Transverse colon (tissue), 4 donors: Measurements from ENCODE around the gene LSM11. TPM values are rescaled to one million over a fixed set of nuclear protein-coding genes. Genes with fewer than 3 reads are reported as not detected.

Experiments
- DNase-seq: peaks from one replicate; pipeline ENCODE4 v3.0.0-alpha.2; 2019
- H3K27ac ChIP-seq, 4 donors: fragments of 200-600 bp; sonication (generic); 2 replicates each; pipeline ENCODE4 v1.5.1; 2016 to 2018; ENCODE audit warnings: inconsistent platforms in 4 of 4
- H3K27me3 ChIP-seq: fragments of 200-600 bp; sonication (generic); 2 replicates; pipeline ENCODE4 v1.5.1; 2017; ENCODE audit warnings: inconsistent platforms
- H3K36me3 ChIP-seq, 4 donors: fragments of 200-600 bp; sonication (generic); 2 replicates each; pipeline ENCODE4 v1.5.1; 2017 to 2019; ENCODE audit warnings: inconsistent platforms in 4 of 4
- H3K4me1 ChIP-seq, 4 donors: fragments of 200-600 bp; sonication (generic); 2 replicates each; pipeline ENCODE4 v1.5.1; 2017 to 2020; ENCODE audit warnings: inconsistent platforms in 4 of 4
- H3K4me3 ChIP-seq, 4 donors: fragments of 200-600 bp; sonication (generic); 1 replicate in 1 of 4; 2 replicates in 3 of 4; pipeline versions ENCODE4 v1.5.1 to v1.6.1; 2017 to 2019; ENCODE audit warnings: inconsistent platforms in 4 of 4
- H3K9me3 ChIP-seq, 2 donors: fragments of 200-600 bp; sonication (generic); 2 replicates each; pipeline ENCODE4 v1.5.1; 2017 to 2019; ENCODE audit warnings: inconsistent platforms in 2 of 2
- EP300 ChIP-seq: sonication (generic); formaldehyde crosslinking; IDR thresholded peaks from one replicate; pipeline ENCODE4 v1.6.1; 2017; ENCODE audit warnings: antibody characterized with exemption, low read depth
- POLR2A ChIP-seq: fragments of 450-650 bp; IDR thresholded peaks from one replicate; pipeline ENCODE4 v1.6.1; 2016; ENCODE audit warnings: antibody characterized with exemption, mild to moderate bottlenecking, moderate library complexity
- POLR2AphosphoS5 ChIP-seq, 3 donors: sonication (generic); formaldehyde crosslinking; IDR thresholded peaks; one replicate each; pipeline ENCODE4 v1.6.1; 2016; ENCODE audit warnings: antibody characterized with exemption in 3 of 3
- WGBS, 2 donors: methylation state at CpG; one replicate each; pipeline ENCODE4 v1.1.5; 2018; ENCODE audit warnings: low coverage in 1 of 2; 5-methylcytosine and 5-hydroxymethylcytosine counted together
- in situ Hi-C, 4 donors: fragments of 200-750 bp; cut with MboI; loops; one replicate each; pipeline versions ENCODE4 v1.15.0 to v1.15.1; 2017; ENCODE audit warnings: low sequenced_read_pairs in 3 of 4, low pct_ligation_motif_present in 1 of 4, low pct_unique_long_range_greater_than_20kb in 1 of 4
- intact Hi-C: fragments of 100-400 bp; cut with DNase I; formaldehyde crosslinking; loops from one replicate; pipeline ENCODE4 v1.15.1; 2023; ENCODE audit warnings: low total_unique reads
- total RNA-seq, 4 donors: library from RNA; depleted of rRNA; stranded (reverse); fragments of >200 nt; gene quantifications; one replicate each; pipeline ENCODE4 v1.1.0, GENCODE V29; 2016
- TF ChIP-seq, protein P1 (sequence below), 5 experiments: fragments of 200-600 bp in 3 of 5; fragments of 450-650 bp in 2 of 5; sonication (generic) in 3 of 5; IDR thresholded peaks; 1 replicate in 2 of 5; 2 replicates in 3 of 5; pipeline ENCODE4 v1.5.1; 2016 to 2017; ENCODE audit warnings: antibody characterized with exemption in 5 of 5, inconsistent platforms in 3 of 5, mild to moderate bottlenecking in 2 of 5, moderate library complexity in 1 of 5

Gene LSM11
- total RNA-seq, 4 donors from 2014 or later: 4.1 to 10.0 (median 5.8) TPM

DNA sequence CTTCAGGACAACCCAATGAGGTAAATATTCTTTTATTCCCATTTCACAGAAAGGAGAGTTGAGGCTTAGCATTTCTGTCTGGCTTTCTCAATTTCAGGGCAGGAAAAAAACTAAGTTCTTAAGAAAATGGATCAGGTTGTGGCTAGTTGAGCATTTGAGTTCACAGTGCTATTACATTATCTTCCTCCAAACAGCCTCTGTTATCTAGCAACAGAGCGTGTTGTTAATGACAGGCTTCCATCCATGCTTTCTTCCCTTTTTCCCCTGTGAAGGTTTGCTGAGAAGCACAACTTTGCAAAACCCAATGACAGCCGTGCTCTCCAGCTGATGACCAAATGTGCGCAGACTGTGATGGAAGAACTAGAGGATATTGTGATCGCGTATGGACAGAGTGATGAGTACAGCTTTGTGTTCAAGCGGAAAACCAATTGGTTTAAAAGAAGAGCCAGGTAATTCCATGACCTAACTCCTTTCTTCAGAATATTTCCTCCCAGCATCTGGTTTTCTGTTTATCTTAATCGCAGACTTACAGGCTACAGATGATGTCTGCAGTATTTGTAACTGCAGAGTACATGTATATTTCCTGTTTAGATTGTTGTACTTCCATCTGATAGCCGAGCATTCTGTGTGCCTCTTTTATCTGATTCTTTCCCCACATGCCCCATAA is 10.8 kb upstream of the LSM11 start:
- TF ChIP-seq EP300: no peak
- TF ChIP-seq, protein P1, sequence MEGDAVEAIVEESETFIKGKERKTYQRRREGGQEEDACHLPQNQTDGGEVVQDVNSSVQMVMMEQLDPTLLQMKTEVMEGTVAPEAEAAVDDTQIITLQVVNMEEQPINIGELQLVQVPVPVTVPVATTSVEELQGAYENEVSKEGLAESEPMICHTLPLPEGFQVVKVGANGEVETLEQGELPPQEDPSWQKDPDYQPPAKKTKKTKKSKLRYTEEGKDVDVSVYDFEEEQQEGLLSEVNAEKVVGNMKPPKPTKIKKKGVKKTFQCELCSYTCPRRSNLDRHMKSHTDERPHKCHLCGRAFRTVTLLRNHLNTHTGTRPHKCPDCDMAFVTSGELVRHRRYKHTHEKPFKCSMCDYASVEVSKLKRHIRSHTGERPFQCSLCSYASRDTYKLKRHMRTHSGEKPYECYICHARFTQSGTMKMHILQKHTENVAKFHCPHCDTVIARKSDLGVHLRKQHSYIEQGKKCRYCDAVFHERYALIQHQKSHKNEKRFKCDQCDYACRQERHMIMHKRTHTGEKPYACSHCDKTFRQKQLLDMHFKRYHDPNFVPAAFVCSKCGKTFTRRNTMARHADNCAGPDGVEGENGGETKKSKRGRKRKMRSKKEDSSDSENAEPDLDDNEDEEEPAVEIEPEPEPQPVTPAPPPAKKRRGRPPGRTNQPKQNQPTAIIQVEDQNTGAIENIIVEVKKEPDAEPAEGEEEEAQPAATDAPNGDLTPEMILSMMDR (IDR thresholded peaks at IDR 0.05): no peak
- TF ChIP-seq POLR2AphosphoS5 (IDR thresholded peaks at IDR 0.05): no peak
- TF ChIP-seq POLR2A: no peak
- intact Hi-C loops (no loop called here), in situ Hi-C loops (loop anchor here in 3 of 4 donors (25.0 kb wide), 4 partner anchors 245 to 595 kb away; partner anchors contain the start of gene MED7 (in 1 of the 3))
- DNase-seq: no peak
- Histone ChIP-seq H3K4me3 (no peak overlapping the region), H3K9me3 (no peaks in the 10 kb centered on the region), H3K4me1 (peaks cover 0 to 15% (median 7%) of the 10 kb centered on the region in 4 donors), H3K27ac (no peak overlapping the region), H3K27me3 (no peaks in the 10 kb centered on the region), H3K36me3 (peaks cover 0 to 17% (median 2%) of the 10 kb centered on the region in 4 donors)
- 88 to 90% methylated on average over 7 to 8 of the region's 8 CpGs for WGBS, 2 donors

DNA sequence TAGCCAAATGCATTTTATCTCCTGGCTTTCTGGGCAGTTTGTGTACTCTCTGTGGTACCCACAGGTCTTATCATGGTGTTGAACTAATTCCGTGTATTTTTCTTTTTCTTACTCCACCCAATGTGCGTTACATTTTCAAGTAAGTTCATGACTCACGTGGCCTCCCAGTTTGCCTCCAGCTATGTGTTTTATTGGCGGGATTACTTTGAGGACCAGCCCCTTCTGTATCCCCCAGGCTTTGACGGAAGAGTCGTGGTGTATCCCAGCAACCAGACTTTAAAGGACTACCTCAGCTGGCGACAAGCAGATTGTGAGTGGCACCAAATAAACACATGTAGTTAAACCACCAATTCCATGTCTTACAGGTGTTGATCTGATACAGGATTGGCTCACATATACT is 9.1 kb upstream of the LSM11 start:
- peak overlapping the region in 2 of 4 donors; percentile 11 to 41 for H3K27ac ChIP-seq
- peaks cover 0 to 22% (median 5%) of the 10 kb centered on the region in 4 donors for H3K36me3 ChIP-seq
- DNase-seq: no peak
- H3K4me1 ChIP-seq: peaks cover 0 to 15% (median 7%) of the 10 kb centered on the region in 4 donors
- WGBS, 2 donors: 82 to 90% methylated on average over 6 to 7 of the region's 7 CpGs
- intact Hi-C loops: no loop called here
- no peaks in the 10 kb centered on the region for H3K27me3 ChIP-seq
- H3K4me3 ChIP-seq: no peak overlapping the region
- in situ Hi-C loops: loop anchor here in 3 of 4 donors (25.0 kb wide), 4 partner anchors 247 to 597 kb away; partner anchors contain the start of gene MED7 (in 1 of the 3)
- TF ChIP-seq POLR2AphosphoS5 (IDR thresholded peaks at IDR 0.05): no peak
- H3K9me3 ChIP-seq: no peaks in the 10 kb centered on the region

DNA sequence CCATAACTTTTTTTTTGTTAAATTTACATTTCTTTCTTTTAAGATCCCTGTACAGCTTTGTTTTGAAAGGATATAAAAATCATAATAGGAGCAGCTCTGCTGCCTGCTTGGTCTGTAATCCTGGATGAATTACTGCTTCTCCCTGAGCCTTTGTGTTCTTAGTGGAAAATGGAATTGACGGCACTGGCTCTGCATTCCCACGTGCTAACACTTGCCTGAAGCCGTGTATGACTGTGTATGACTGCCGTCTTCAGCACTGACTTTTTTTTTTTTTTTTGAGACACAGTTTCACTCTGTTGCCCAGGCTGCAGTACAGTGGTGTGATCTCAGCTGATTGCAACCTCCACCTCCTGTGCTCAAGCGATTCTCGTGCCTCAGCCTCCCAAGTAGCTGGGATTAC is 7.5 kb upstream of the LSM11 start:
- Histone ChIP-seq H3K4me1 (peaks cover 0 to 11% (median 5%) of the 10 kb centered on the region in 4 donors), H3K27me3 (no peaks in the 10 kb centered on the region), H3K9me3 (no peaks in the 10 kb centered on the region), H3K4me3 (no peak overlapping the region), H3K27ac (peak overlapping the region; percentile 11 to 41 (median 26)), H3K36me3 (peaks cover 0 to 22% (median 5%) of the 10 kb centered on the region in 4 donors)
- TF ChIP-seq EP300: no peak
- no peak for TF ChIP-seq POLR2AphosphoS5 (IDR thresholded peaks at IDR 0.05)
- TF ChIP-seq, protein P1 (IDR thresholded peaks at IDR 0.05): no peak
- no peak for TF ChIP-seq POLR2A
- no peak for DNase-seq
- intact Hi-C loops (no loop called here), in situ Hi-C loops (loop anchor here (5.0 to 25.0 kb wide), 5 partner anchors 249 to 599 kb away; partner anchors contain the start of gene MED7 (in 1 of the 4))
- WGBS, 2 donors: 65 to 78% methylated on average over 4 to 6 of the region's 6 CpGs

DNA sequence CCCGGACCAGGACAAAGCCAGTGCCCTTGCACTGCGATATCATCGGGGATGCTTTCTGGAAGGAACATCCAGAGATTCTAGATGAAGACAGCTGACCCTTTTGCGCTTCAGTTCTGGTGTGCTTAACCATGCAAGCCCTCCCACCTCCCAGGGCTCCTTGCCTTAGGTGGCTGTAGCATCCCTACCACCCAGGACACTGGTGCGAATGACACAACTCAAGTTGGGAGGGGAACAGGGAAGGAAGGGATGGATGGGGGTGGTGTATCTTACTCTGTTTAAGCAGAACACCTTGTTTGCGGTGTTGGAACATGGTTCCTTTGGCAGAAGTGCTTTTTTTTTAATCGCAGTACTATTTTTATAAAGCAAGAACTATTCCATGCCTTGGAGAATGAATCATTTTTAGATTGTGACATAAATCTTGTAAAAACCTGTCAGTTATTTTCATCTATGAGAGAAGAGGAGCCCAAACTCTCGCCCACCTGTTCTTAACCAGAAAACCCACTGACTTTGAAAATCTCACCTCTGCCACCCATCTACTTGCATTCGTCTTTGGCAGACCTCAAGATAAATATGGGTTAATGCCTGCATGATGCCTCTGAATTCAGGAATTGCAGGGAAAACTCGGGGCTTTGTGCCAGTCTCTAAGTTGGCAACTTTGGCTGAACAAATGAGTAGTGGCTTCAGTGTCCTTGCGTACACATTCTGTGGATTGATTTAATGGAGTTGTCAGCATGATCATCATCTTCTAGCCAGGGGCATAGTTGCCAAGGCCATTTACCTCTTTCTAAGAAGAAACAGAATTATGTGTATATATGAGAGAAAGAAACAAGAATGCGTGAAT is 3.9 kb upstream of the LSM11 start:
- H3K27me3 ChIP-seq: no peaks in the 10 kb centered on the region
- in situ Hi-C loops (loop anchor here (5.0 to 25.0 kb wide), 6 partner anchors 252 to 602 kb away; partner anchors contain the start of gene MED7 (in 1 of the 4)), intact Hi-C loops (loop anchor here (10.0 kb wide), 1 partner anchor 1705 kb away; no protein-coding TSS in a partner anchor)
- H3K36me3 ChIP-seq: peaks cover 0 to 15% (median 5%) of the 10 kb centered on the region in 4 donors
- 85% methylated on average over 6 to 12 of the region's 12 CpGs for WGBS, 2 donors
- peaks cover 4 to 11% (median 9%) of the 10 kb centered on the region in 4 donors for H3K4me1 ChIP-seq
- H3K27ac ChIP-seq: no peak overlapping the region
- no peak overlapping the region for H3K4me3 ChIP-seq
- no peak for TF ChIP-seq EP300
- TF ChIP-seq POLR2A: no peak
- TF ChIP-seq POLR2AphosphoS5 (IDR thresholded peaks at IDR 0.05): no peak
- TF ChIP-seq, protein P1 (IDR thresholded peaks at IDR 0.05): no peak
- DNase-seq: no peak
- no peaks in the 10 kb centered on the region for H3K9me3 ChIP-seq
